Ecto neural progenitor cell (in vitro differentiated cells): Measurements from ENCODE around the gene CCDC81.

Experiments
- DNase-seq: peaks from one replicate; pipeline ENCODE4 v3.0.0-alpha.2; 2018; ENCODE audit warnings: low spot score

CCDC81 gene

DNA sequence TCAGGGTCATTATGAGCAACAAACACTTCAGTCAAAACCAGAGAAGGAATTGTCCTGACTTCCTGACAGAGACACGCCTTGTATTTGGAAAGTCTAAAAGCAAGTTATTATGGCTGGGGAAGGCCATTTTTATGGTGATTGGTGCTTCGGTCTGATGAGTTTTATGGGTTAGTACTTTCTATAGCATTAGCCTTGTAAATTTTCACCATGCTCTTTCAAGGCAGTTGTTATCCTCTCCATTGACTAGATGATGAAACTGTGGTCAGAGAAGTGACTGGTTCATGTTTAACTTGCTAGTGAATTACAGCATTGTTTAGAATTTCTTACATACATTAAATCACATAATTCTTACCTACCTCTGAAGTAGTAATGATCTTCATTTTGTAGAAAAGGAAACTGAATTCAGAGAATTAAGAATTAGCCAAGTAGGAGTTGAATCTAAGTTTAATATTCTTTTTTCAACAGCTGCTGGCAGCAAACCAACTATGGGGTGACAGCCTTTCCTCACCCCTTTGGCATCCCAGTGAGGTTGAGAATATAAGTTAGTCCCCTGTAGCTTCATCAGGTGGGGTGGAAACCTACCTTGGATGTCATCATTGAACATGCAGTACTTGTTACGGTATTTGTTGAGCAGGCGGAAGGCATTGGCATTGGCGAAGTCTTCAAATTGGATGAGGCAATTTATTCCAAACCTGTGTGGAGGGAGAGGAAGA lies 90.0 kb downstream of the CCDC81 start:
- DNase-seq, result no peak

DNA sequence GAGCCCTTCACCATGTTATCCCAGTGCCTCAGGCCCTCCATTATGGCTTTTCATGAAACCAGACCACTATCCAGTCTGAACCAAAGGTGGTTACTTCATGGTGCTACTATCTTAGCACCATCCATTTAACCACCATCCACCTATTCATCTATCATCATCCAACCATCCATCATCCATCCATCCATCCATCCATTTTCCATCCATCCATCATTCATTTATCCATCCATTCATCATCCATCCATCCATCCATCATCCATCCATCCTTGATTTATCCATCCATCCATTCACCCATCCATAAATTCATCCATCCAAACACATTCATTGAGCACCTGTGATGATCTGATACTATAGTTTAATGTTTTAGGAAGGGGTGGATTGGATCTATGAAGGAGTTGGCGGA lies 93.5 kb downstream of the CCDC81 start:
- no peak for DNase-seq

DNA sequence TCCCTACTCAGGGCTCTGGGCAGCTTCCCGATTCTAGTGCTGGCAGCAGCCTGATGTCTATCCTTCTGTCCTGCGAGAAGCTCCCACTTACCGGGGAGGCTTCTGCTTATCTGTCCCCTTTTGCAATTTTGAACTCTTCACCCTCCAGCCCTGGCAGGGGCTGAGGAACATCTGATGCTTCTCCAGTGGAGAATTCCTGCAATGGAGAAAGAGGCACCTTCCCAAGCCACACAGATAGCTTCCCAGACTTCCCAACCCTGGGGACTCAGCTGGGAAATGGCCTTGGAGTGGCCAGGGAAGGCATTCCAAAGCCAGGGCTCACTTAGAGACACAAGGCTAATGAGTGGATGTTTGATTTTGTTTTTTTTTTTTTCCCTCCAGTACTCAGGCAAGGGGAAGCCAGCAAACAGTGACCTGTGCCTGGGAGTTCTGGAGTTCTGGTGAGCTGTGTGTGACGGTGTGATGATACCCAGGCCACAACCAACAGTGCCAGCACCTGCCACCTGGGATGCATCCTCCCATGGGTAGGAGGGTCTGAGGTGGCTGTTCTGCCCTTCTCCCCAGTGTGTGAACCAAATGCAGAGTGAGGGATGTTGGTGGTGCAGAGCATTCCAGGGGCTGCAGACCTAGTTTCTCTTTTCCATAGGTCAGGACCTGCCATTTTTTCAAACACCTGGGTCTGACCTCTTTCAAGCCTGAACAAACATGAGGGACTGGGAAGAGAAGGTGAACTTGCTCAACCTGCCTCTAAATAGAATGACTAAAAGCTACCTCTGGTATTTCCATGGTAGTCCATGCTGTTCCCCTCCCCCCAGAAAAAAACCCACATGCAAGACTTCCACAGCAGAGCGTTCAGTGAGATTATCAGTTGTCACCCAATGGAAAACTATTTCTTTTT lies 95.1 kb downstream of the CCDC81 start:
- DNase-seq, result no peak
